Tongue (tissue), 2 donors: ENCODE measurements around the gene SCTR. TPM values are rescaled to one million over a fixed set of nuclear protein-coding genes. Genes with fewer than 3 reads are reported as not detected.
"Not testable (repeated sequence)": the region's sequence is repeated elsewhere in the genome, so short reads cannot be mapped to it uniquely, and the experiment has no call there.

ENCODE experiments used
- DNase-seq: peaks from one replicate; pipeline ENCODE4 v3.0.0-alpha.2; 2015
- total RNA-seq: library from RNA; depleted of rRNA; stranded (reverse); fragments of >200 nt; gene quantifications from one replicate; pipeline ENCODE4 v1.2.3, GENCODE V29; 2014

The SCTR gene
- total RNA-seq, 1 donor from 2014 or later, result 0.21 TPM

GRCh38 chr2:119408221-119408619, 116.1 kb downstream of the SCTR start:
- no peak for DNase-seq

GRCh38 chr2:119407430-119408220, 116.7 kb downstream of the SCTR start:
- DNase-seq, result peak; percentile 81

GRCh38 chr2:119405151-119405550, 119.1 kb downstream of the SCTR start:
- no peak for DNase-seq

GRCh38 chr2:119403618-119404017, 120.7 kb downstream of the SCTR start:
- not testable (repeated sequence) for DNase-seq

GRCh38 chr2:119402645-119403560, 121.4 kb downstream of the SCTR start:
- no peak for DNase-seq

GRCh38 chr2:119402106-119402505, 122.2 kb downstream of the SCTR start:
- DNase-seq, result no peak

GRCh38 chr2:119397196-119397595, 127.1 kb downstream of the SCTR start:
- no peak for DNase-seq

GRCh38 chr2:119393971-119394748, 130.1 kb downstream of the SCTR start:
- DNase-seq, result no peak

Other genes with a start within 250 kb of the SCTR start
- 2.6 TPM for gene C2orf76, start 157.6 kb downstream of the SCTR start, total RNA-seq
- gene DBI, start 157.5 kb downstream of the SCTR start, total RNA-seq, result 181 TPM
- gene TMEM37, start 92.6 kb downstream of the SCTR start, total RNA-seq, result 3.1 TPM
- 3.0 TPM for gene CFAP221, start 20.0 kb upstream of the SCTR start, total RNA-seq
- gene TMEM177, start 154.7 kb upstream of the SCTR start, total RNA-seq, result 10.7 TPM
- 55.8 TPM for gene PTPN4, start 235.4 kb upstream of the SCTR start, total RNA-seq